HCT116 (cell line): Measurements from ENCODE around the gene SPATA31D4. TPM values are rescaled to one million over a fixed set of nuclear protein-coding genes. Genes with fewer than 3 reads are reported as not detected.

ENCODE experiments used
- ATAC-seq: fragments of 200-7000 bp; cut with Tn5 transposase; 2 replicates; pipeline ENCODE4 v1.9.1; 2020; ENCODE audit warnings: mild to moderate bottlenecking, moderate library complexity
- BruUV-seq: library from RNA; stranded (reverse); fragments of 400-500 nt; replicated peaks from 2 replicates; lab custom pipeline; 2021; lab: Mats Ljungman, UMichigan
- CTCF ChIA-PET: fragments of 300-600 bp; sonication (Branson Sonifier 250); formaldehyde crosslinking; loops from one replicate; lab custom pipeline; 2021; ENCODE audit warnings: antibody characterized with exemption; lab: Charles Lee
- POLR2A ChIA-PET: fragments of 300-600, 350-600 bp; sonication (Branson Sonifier 250); formaldehyde crosslinking; loops from one replicate; lab custom pipeline; 2021; ENCODE audit warnings: antibody characterized with exemption; lab: Charles Lee
- RAD21 ChIA-PET, 2 experiments: fragments of 300-600 bp; sonication (Branson Sonifier 250); formaldehyde crosslinking; loops; one replicate each; lab custom pipeline; 2023; ENCODE audit warnings: low total read pairs in 2 of 2; ENCODE audit not compliant: uncharacterized antibody in 2 of 2, unreplicated experiment in 2 of 2, low non-redundant PET in 1 of 2; lab: Charles Lee
- DNase-seq: peaks from one replicate; pipeline ENCODE4 v3.0.0-alpha.2; 2010; ENCODE audit warnings: low read depth, low spot score
- H2AFZ ChIP-seq: fragments of 200-600 bp; shearing (Covaris generic), sonication (generic); 2 replicates; pipeline ENCODE4 v1.6.1; 2017; ENCODE audit warnings: low read depth, mixed run types, mixed read lengths, antibody characterized with exemption, low read length; ENCODE audit not compliant: poor library complexity, severe bottlenecking
- H3K27ac ChIP-seq: 2 replicates; pipeline ENCODE4 v1.5.1; 2012; ENCODE audit warnings: low read depth, low read length
- H3K27me3 ChIP-seq: fragments of 200-600 bp; sonication (generic); 2 replicates; pipeline ENCODE4 v1.6.1; 2016; ENCODE audit warnings: mixed run types, low read length, mixed read lengths; ENCODE audit not compliant: insufficient read depth
- H3K36me3 ChIP-seq, 2 experiments: fragments of 200-500 bp in 1 of 2; fragments of 200-600 bp in 1 of 2; sonication (Bioruptor generic) in 1 of 2; sonication (generic) in 1 of 2; 2 replicates each; pipeline versions ENCODE4 v1.5.1 to v1.6.1; 2014 to 2016; ENCODE audit warnings: low read length in 2 of 2, inconsistent platforms in 1 of 2, mixed read lengths in 1 of 2, mixed run types in 1 of 2; ENCODE audit not compliant: insufficient read depth in 2 of 2, control insufficient read depth in 1 of 2
- H3K4me1 ChIP-seq, 2 experiments: fragments of 200-600 bp in 1 of 2; sonication (generic) in 1 of 2; 2 replicates each; pipeline versions ENCODE4 v1.5.1 to v1.6.1; 2012 to 2017; ENCODE audit warnings: low read length in 2 of 2, inconsistent platforms in 1 of 2, mild to moderate bottlenecking in 1 of 2, mixed read lengths in 1 of 2, mixed run types in 1 of 2, moderate library complexity in 1 of 2; ENCODE audit not compliant: insufficient read depth in 2 of 2, control insufficient read depth in 1 of 2
- H3K4me2 ChIP-seq: fragments of 200-600 bp; sonication (generic); 2 replicates; pipeline ENCODE4 v1.6.1; 2017; ENCODE audit warnings: mixed run types, low read length, mixed read lengths
- H3K4me3 ChIP-seq, 2 experiments: fragments of 200-600 bp in 1 of 2; sonication (generic) in 1 of 2; replicated peaks in 1 of 2; 2 replicates each; pipeline ENCODE4 v1.5.1; 2011 to 2016; ENCODE audit warnings: low read length in 2 of 2, control low read depth in 1 of 2, low read depth in 1 of 2, mild to moderate bottlenecking in 1 of 2, mixed read lengths in 1 of 2, mixed run types in 1 of 2
- H3K79me2 ChIP-seq: fragments of 200-600 bp; sonication (generic); 2 replicates; pipeline ENCODE4 v1.6.1; 2017; ENCODE audit warnings: mild to moderate bottlenecking, mixed run types, low read length, moderate library complexity, mixed read lengths; ENCODE audit not compliant: insufficient read depth
- H3K9ac ChIP-seq: fragments of 200-600 bp; sonication (generic); 2 replicates; pipeline ENCODE4 v1.6.1; 2016; ENCODE audit warnings: low read length, mixed read lengths
- H3K9me2 ChIP-seq: fragments of 200-600 bp; sonication (generic), shearing (Covaris generic); 2 replicates; pipeline ENCODE4 v1.6.1; 2017; ENCODE audit warnings: mixed run types, mild to moderate bottlenecking, moderate library complexity; ENCODE audit not compliant: insufficient read depth
- H3K9me3 ChIP-seq, 2 experiments: fragments of 200-500 bp in 1 of 2; fragments of 200-600 bp in 1 of 2; sonication (Bioruptor generic) in 1 of 2; sonication (generic) in 1 of 2; 2 replicates each; pipeline ENCODE4 v1.6.1; 2014 to 2017; ENCODE audit warnings: low read length in 2 of 2, mixed read lengths in 2 of 2, inconsistent platforms in 1 of 2, low read depth in 1 of 2, mild to moderate bottlenecking in 1 of 2, mixed run types in 1 of 2, moderate library complexity in 1 of 2; ENCODE audit not compliant: control insufficient read depth in 1 of 2, insufficient read depth in 1 of 2
- H4K20me1 ChIP-seq: fragments of 200-600 bp; sonication (generic), shearing (Covaris generic); 2 replicates; pipeline ENCODE4 v1.6.1; 2017; ENCODE audit warnings: mixed run types, mild to moderate bottlenecking, moderate library complexity; ENCODE audit not compliant: insufficient read depth
- CBX3 ChIP-seq: IDR thresholded peaks from 2 replicates; pipeline ENCODE4 v1.6.1; 2012; ENCODE audit warnings: low read depth
- CEBPB ChIP-seq: IDR thresholded peaks from 2 replicates; pipeline ENCODE4 v1.6.1; 2012; ENCODE audit warnings: low read depth
- CTCF ChIP-seq, 3 experiments: fragments of 200-600 bp in 1 of 3; sonication (generic) in 1 of 3; IDR thresholded peaks in 2 of 3; conservative IDR thresholded peaks in 1 of 3; 2 replicates each; pipeline ENCODE4 v1.5.1; 2012 to 2017; ENCODE audit warnings: low read depth in 2 of 3, low read length in 2 of 3, antibody characterized with exemption in 1 of 3, borderline replicate concordance in 1 of 3, control low read depth in 1 of 3, mild to moderate bottlenecking in 1 of 3, mixed read lengths in 1 of 3, mixed run types in 1 of 3, moderate library complexity in 1 of 3; ENCODE audit not compliant: insufficient read depth in 1 of 3
- EGR1 ChIP-seq: IDR thresholded peaks from 2 replicates; pipeline ENCODE4 v1.6.1; 2012; ENCODE audit warnings: low read depth
- ELF1 ChIP-seq: IDR thresholded peaks from 2 replicates; pipeline ENCODE4 v1.6.1; 2012; ENCODE audit warnings: low read depth, borderline replicate concordance
- EZH2phosphoT487 ChIP-seq: fragments of 200-600 bp; IDR thresholded peaks from 2 replicates; pipeline ENCODE4 v1.6.1; 2018; ENCODE audit warnings: antibody characterized with exemption, borderline replicate concordance
- JUND ChIP-seq: IDR thresholded peaks from 2 replicates; pipeline ENCODE4 v1.6.1; 2012
- MAX ChIP-seq: IDR thresholded peaks from 2 replicates; pipeline ENCODE4 v1.6.1; 2012
- POLR2A ChIP-seq: IDR thresholded peaks from 2 replicates; pipeline ENCODE4 v1.7.0; 2011; ENCODE audit warnings: borderline replicate concordance; ENCODE audit not compliant: insufficient read depth, insufficient read length; ENCODE audit errors: extremely low read depth
- POLR2AphosphoS5 ChIP-seq: IDR thresholded peaks from 2 replicates; pipeline ENCODE4 v1.6.1; 2011; ENCODE audit warnings: mild to moderate bottlenecking, low read depth, low read length, moderate library complexity
- RAD21 ChIP-seq: IDR thresholded peaks from 2 replicates; pipeline ENCODE4 v1.6.1; 2012; ENCODE audit warnings: low read depth, mild to moderate bottlenecking
- SIN3A ChIP-seq: IDR thresholded peaks from 2 replicates; pipeline ENCODE4 v1.6.1; 2012; ENCODE audit warnings: low read depth
- SP1 ChIP-seq: IDR thresholded peaks from 2 replicates; pipeline ENCODE4 v1.6.1; 2012; ENCODE audit warnings: low read depth
- YY1 ChIP-seq: IDR thresholded peaks from 2 replicates; pipeline ENCODE4 v1.6.1; 2011; ENCODE audit warnings: low read length, low read depth, moderate library complexity, mild to moderate bottlenecking; ENCODE audit not compliant: insufficient replicate concordance; ENCODE audit errors: extremely low read depth
- ZFX ChIP-seq: fragments of 450-650 bp; IDR thresholded peaks from 2 replicates; pipeline ENCODE4 v1.6.1; 2017
- ZNF274 ChIP-seq: fragments of 200-500 bp; sonication (Bioruptor generic); IDR thresholded peaks from 2 replicates; pipeline ENCODE4 v1.6.1; 2014; ENCODE audit warnings: mild to moderate bottlenecking, low read depth, low read length, inconsistent platforms
- intact Hi-C: fragments of 100-400 bp; cut with micrococcal nuclease; formaldehyde crosslinking; loops from 2 replicates; pipeline ENCODE4 v1.10.0; 2022
- total RNA-seq: library from RNA; stranded (reverse); gene quantifications from one replicate; pipeline ENCODE4 v1.2.1, GENCODE V29; 2021; ENCODE audit not compliant: unreplicated experiment
- TF ChIP-seq, protein P1 (sequence below): IDR thresholded peaks from 2 replicates; pipeline ENCODE4 v1.6.1; 2012

SPATA31D4 gene
- total RNA-seq, 1 experiment from 2014 or later = not detected

DNA sequence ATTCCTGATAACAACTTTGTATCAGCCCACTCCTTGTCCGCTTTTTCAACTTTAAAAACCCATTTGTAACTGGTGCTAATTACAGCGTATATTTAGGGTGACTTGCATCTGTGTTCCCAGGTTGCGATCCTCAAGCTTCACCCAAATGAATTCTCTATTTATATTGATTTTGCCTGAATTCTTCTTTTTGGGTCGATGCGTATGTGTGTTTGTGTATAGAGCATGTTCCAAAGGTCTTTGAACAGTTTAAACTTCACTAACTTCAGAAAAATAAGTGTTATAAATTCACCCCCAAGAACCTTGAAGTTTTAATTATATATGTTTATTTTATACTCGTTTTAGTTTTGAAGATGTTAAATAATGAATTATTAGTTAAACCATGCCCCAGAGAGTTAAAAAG lies 16.1 kb upstream of the SPATA31D4 start:
- ChIA-PET POLR2A (no interaction called here), CTCF (no interaction called here), RAD21 (no interaction called here)
- TF ChIP-seq POLR2AphosphoS5 (no peak), ZNF274 (no peak), EGR1 (no peak), SIN3A (no peak), JUND (no peak), SP1 (no peak), ELF1 (no peak), CTCF (IDR thresholded peaks at IDR 0.05 in 2 of 3, conservative IDR thresholded peaks at IDR 0.05 in 1 of 3; ENCODE audit: borderline replicate concordance in 1 of 3, insufficient read depth in 1 of 3, low read depth in 2 of 3, low read length in 2 of 3) (no peak), RAD21 (no peak), EZH2phosphoT487 (no peak), ZFX (no peak), YY1 (no peak), CEBPB (no peak), POLR2A (no peak), MAX (no peak), CBX3 (no peak)
- TF ChIP-seq, protein P1, sequence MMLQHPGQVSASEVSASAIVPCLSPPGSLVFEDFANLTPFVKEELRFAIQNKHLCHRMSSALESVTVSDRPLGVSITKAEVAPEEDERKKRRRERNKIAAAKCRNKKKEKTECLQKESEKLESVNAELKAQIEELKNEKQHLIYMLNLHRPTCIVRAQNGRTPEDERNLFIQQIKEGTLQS = no peak
- Histone ChIP-seq H3K4me3 (no peak overlapping the region), H3K27me3 (no peaks in the 10 kb centered on the region), H3K9ac (no peak overlapping the region), H3K9me2 (no peaks in the 10 kb centered on the region), H2AFZ (no peak overlapping the region), H3K4me2 (no peak overlapping the region), H4K20me1 (no peaks in the 10 kb centered on the region), H3K27ac (no peak overlapping the region), H3K79me2 (no peaks in the 10 kb centered on the region), H3K4me1 (no peaks in the 10 kb centered on the region), H3K36me3 (no peaks in the 10 kb centered on the region), H3K9me3 (no peaks in the 10 kb centered on the region)
- DNase-seq = no peak
- no peak for ATAC-seq
- intact Hi-C loops = no loop called here
- no TSS peak for BruUV-seq
